T-helper 2 cell treated with Interferon-gamma antibody and Interleukin-4, amounts not matched to agents 5 μg/mL and 100 μg/mL, for 36 hours (primary cell): ENCODE measurements around the gene MRPL55.

ENCODE experiments used
- DNase-seq: peaks from one replicate; pipeline ENCODE4 v3.0.0; 2021; ENCODE audit warnings: low spot score
- H3K27ac Mint-ChIP-seq: one replicate; pipeline ENCODE4 v1.8.0; 2021; ENCODE audit warnings: mild to moderate bottlenecking, mixed read lengths
- H3K27me3 Mint-ChIP-seq: one replicate; pipeline ENCODE4 v1.8.0; 2021; ENCODE audit warnings: low read depth, mixed read lengths
- H3K36me3 Mint-ChIP-seq: one replicate; pipeline ENCODE4 v1.8.0; 2021; ENCODE audit warnings: low read depth, mixed read lengths
- H3K4me1 Mint-ChIP-seq: one replicate; pipeline ENCODE4 v1.8.0; 2021; ENCODE audit warnings: low read depth, mixed read lengths
- H3K4me3 Mint-ChIP-seq: one replicate; pipeline ENCODE4 v1.8.0; 2022; ENCODE audit warnings: mild to moderate bottlenecking, moderate library complexity, mixed read lengths
- H3K9me3 Mint-ChIP-seq: one replicate; pipeline ENCODE4 v1.8.0; 2021; ENCODE audit warnings: mixed read lengths

MRPL55 gene

GRCh38 chr1:228083871-228084278 is 25.2 kb downstream of the MRPL55 start:
- H3K36me3 Mint-ChIP-seq, result peaks cover 38% of the 10 kb centered on the region

GRCh38 chr1:228082918-228083870 is 25.9 kb downstream of the MRPL55 start:
- Mint-ChIP-seq H3K27me3 (no peaks in the 10 kb centered on the region), H3K27ac (peak overlapping the region; percentile 95), H3K9me3 (no peaks in the 10 kb centered on the region), H3K36me3 (peaks cover 32% of the 10 kb centered on the region), H3K4me1 (peaks cover 45% of the 10 kb centered on the region), H3K4me3 (peak overlapping the region; percentile 95)
- DNase-seq, result no peak

More at GRCh38 chr1:228083871-228084278, 25.2 kb downstream of the MRPL55 start:
- Mint-ChIP-seq H3K9me3 (no peaks in the 10 kb centered on the region), H3K27me3 (no peaks in the 10 kb centered on the region), H3K4me1 (peaks cover 46% of the 10 kb centered on the region), H3K27ac (peak overlapping the region; percentile 95), H3K4me3 (peak overlapping the region; percentile 95)
- no peak for DNase-seq

- H3K9me3 Mint-ChIP-seq, result no peaks in the 10 kb centered on the region
- H3K27ac Mint-ChIP-seq, result peak within 1 kb of the TSS; percentile 95
- H3K4me3 Mint-ChIP-seq, result peak within 1 kb of the TSS; percentile 95
- peaks cover 38% of the 10 kb centered on the region for H3K4me1 Mint-ChIP-seq
- H3K27me3 Mint-ChIP-seq, result no peaks in the 10 kb centered on the region
- peak; percentile 91 for DNase-seq
- H3K36me3 Mint-ChIP-seq, result peaks cover 26% of the 10 kb centered on the region
Measured at GRCh38 chr1:228082214-228082917, 26.7 kb downstream of the MRPL55 start, which contains the start of gene ARF1. Gene ARF1 (plus strand): TSS chr1:228082708. CDS start chr1:228097115, 14,407 bp downstream.

- peaks cover 33% of the 10 kb centered on the region for H3K4me1 Mint-ChIP-seq
- no peaks in the 10 kb centered on the region for H3K27me3 Mint-ChIP-seq
Measured at GRCh38 chr1:228081578-228082213, 27.4 kb downstream of the MRPL55 start.

GRCh38 chr1:228081144-228081543 is 28.0 kb downstream of the MRPL55 start:
- no peak for DNase-seq
- Mint-ChIP-seq H3K27ac (peak overlapping the region; percentile 86), H3K36me3 (peaks cover 23% of the 10 kb centered on the region), H3K4me1 (peaks cover 30% of the 10 kb centered on the region), H3K9me3 (no peaks in the 10 kb centered on the region), H3K4me3 (peak overlapping the region; percentile 88), H3K27me3 (no peaks in the 10 kb centered on the region)

More at GRCh38 chr1:228081578-228082213, 27.4 kb downstream of the MRPL55 start:
- peak overlapping the region; percentile 86 for H3K27ac Mint-ChIP-seq
- H3K4me3 Mint-ChIP-seq, result peak overlapping the region; percentile 88
- H3K9me3 Mint-ChIP-seq, result no peaks in the 10 kb centered on the region
- no peak for DNase-seq
- peaks cover 26% of the 10 kb centered on the region for H3K36me3 Mint-ChIP-seq

- H3K4me3 Mint-ChIP-seq, result peak overlapping the region; percentile 46
- no peak for DNase-seq
- no peaks in the 10 kb centered on the region for H3K27me3 Mint-ChIP-seq
- peaks cover 16% of the 10 kb centered on the region for H3K36me3 Mint-ChIP-seq
- H3K4me1 Mint-ChIP-seq, result peaks cover 19% of the 10 kb centered on the region
- H3K9me3 Mint-ChIP-seq, result no peaks in the 10 kb centered on the region
- H3K27ac Mint-ChIP-seq, result no peak overlapping the region
Measured at GRCh38 chr1:228079601-228080263, 29.4 kb downstream of the MRPL55 start.

- H3K4me1 Mint-ChIP-seq, result peaks cover 13% of the 10 kb centered on the region
- no peaks in the 10 kb centered on the region for H3K27me3 Mint-ChIP-seq
- DNase-seq, result no peak
- peaks cover 9% of the 10 kb centered on the region for H3K36me3 Mint-ChIP-seq
- H3K4me3 Mint-ChIP-seq, result no peak overlapping the region
- no peaks in the 10 kb centered on the region for H3K9me3 Mint-ChIP-seq
- no peak overlapping the region for H3K27ac Mint-ChIP-seq
Measured at GRCh38 chr1:228079013-228079412, 30.1 kb downstream of the MRPL55 start.

- Mint-ChIP-seq H3K4me3 (no peak overlapping the region), H3K27me3 (no peaks in the 10 kb centered on the region), H3K4me1 (peaks cover 13% of the 10 kb centered on the region), H3K27ac (no peak overlapping the region), H3K36me3 (no peaks in the 10 kb centered on the region), H3K9me3 (no peaks in the 10 kb centered on the region)
- no peak for DNase-seq
Measured at GRCh38 chr1:228077565-228078330, 31.4 kb downstream of the MRPL55 start.

GRCh38 chr1:228076796-228077430 is 32.2 kb downstream of the MRPL55 start:
- Mint-ChIP-seq H3K27me3 (no peaks in the 10 kb centered on the region), H3K4me1 (peaks cover 13% of the 10 kb centered on the region), H3K36me3 (no peaks in the 10 kb centered on the region), H3K27ac (no peak overlapping the region), H3K4me3 (no peak overlapping the region), H3K9me3 (no peaks in the 10 kb centered on the region)
- DNase-seq, result no peak

GRCh38 chr1:228075801-228076271 is 33.3 kb downstream of the MRPL55 start:
- H3K9me3 Mint-ChIP-seq, result no peaks in the 10 kb centered on the region
- DNase-seq, result no peak
- H3K27me3 Mint-ChIP-seq, result no peaks in the 10 kb centered on the region
- H3K4me3 Mint-ChIP-seq, result no peak overlapping the region
- peaks cover 10% of the 10 kb centered on the region for H3K4me1 Mint-ChIP-seq
- H3K36me3 Mint-ChIP-seq, result no peaks in the 10 kb centered on the region
- no peak overlapping the region for H3K27ac Mint-ChIP-seq

GRCh38 chr1:228074954-228075730 is 34.0 kb downstream of the MRPL55 start:
- Mint-ChIP-seq H3K27me3 (no peaks in the 10 kb centered on the region), H3K9me3 (no peaks in the 10 kb centered on the region), H3K4me1 (peaks cover 10% of the 10 kb centered on the region), H3K4me3 (no peak overlapping the region), H3K36me3 (no peaks in the 10 kb centered on the region), H3K27ac (no peak overlapping the region)
- no peak for DNase-seq
